Measurements from ENCODE around the gene CORO1C.
A peak's percentile ranks its signal among the peaks of the same experiment; 100 is the strongest.
"Not testable (repeated sequence)": the region's sequence is repeated elsewhere in the genome, so short reads cannot be mapped to it uniquely, and the experiment has no call there.

The CORO1C gene

DNA sequence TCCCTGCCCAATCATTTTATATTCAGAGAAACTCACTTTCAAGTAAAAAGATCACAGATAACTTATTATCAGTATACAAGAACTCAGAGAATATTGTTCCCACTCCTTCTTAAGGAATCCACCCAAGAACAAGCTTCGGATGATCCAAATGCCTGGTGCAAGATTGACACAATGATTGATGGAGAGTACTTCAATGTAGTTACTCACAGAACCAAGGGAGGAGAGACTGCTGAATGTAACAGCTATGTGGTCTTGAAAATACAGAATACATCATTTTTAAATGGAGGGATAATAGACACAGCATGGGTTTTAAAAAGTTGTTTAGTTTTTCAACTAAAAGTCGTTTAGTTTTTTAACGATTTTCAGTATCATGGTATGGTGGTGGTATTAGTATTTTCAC is 59.3 kb downstream of the CORO1C start:
- DNase-seq (ENCODE audit: low read depth), result no peak

DNA sequence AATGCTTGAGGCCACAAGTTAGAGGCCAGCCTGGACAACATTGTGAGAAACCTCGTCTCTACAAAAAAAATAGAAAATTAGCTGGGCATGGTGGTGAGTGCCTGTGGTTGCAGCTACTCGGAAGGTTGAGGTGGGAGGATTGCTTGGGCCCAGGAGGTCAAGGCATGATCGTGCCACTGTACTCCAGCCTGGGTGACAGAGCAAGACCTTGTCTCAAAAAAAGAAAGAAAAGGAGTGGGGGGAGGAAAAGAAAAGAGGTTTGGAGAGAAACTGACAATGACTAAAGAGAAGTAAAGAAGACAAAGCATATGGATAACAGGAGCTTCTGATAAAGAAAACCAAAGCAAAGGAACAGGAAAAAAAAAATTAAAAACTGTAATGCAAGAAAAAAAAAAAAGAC is 60.2 kb downstream of the CORO1C start:
- no peak for DNase-seq (ENCODE audit: low read depth)

DNA sequence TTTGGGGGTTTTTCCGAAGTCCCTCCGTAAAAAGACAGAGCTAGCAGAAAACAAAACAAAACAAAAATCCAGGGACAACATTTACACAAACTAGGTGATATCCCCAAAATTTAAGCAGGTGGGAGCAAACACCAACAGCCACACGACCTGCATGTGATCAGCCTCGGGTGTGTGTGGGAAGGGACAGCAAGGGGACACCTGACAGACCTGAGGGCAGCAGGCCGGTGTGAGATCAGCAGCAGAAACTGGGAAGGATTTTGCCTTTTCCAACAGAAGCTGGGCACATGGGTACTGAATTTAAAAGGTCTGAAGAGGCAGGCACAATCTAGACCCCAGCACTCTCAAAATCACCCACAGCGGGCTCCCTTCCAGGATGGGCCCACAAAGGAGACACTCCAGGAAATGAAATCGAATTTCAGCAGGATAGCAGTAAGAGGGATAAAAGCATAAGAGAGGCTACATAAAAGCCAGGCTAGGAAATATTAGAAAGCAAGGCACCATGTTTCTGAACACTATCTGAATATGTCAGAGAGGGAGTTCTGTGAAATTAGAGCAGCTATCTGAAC is 61.2 kb downstream of the CORO1C start:
- no peak for DNase-seq (ENCODE audit: low read depth)

DNA sequence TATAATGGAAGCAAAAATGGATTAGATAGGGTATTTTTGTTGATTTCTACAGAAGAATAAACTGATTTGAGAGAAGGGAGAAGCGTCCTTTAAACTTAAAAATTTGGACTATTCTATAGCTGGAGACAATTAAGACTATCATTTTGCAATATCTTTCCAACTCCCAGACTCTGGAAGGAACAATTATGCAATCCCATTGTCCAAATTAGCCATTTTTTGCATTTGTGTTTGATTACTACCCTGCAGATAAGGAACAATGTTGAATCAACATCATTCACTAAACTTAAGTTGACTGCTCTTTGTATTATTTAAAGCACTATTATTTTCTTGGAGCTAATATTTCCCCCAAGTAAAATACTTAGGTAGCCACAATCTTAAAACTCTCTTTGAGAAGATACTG is 62.8 kb downstream of the CORO1C start:
- DNase-seq (ENCODE audit: low read depth), result no peak

DNA sequence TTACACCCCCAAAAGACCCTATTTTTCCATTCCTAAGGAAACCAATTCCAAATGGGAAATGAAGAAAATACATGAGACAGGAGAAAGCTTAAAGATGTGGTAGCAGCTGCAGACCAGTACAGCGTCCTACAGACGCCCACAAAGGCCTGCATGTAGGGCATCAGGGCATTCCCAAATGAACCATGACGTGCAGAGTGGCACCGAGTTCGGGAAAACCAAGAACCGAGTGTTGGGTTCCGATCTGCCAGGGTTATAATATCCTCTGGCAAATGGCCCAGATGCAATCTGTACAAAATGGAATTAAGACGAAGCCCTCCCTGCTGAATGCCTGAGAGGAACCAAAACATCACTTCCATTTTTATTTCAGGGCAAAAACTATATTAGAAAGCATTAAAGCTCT is 63.3 kb downstream of the CORO1C start:
- no peak for DNase-seq (ENCODE audit: low read depth)

DNA sequence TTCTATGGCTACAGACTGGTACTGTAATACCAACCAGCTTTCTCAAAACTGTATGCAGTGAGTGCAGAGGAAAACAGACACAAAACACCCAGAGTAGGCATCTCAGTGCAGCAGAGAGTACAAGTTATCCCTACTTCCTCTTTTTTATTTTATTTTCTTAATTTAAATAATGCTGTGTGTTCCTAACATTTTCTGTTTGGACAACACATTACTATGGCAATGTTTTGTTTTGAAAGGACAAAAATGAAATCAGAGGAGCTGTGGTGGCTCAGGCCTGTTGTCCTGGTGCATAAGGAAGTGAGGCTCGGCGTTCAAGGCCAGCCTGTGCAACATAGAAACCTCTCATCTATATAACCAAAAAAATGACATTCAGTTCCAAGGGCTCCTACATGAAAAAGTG is 64.0 kb downstream of the CORO1C start:
- DNase-seq (ENCODE audit: low read depth), result no peak

DNA sequence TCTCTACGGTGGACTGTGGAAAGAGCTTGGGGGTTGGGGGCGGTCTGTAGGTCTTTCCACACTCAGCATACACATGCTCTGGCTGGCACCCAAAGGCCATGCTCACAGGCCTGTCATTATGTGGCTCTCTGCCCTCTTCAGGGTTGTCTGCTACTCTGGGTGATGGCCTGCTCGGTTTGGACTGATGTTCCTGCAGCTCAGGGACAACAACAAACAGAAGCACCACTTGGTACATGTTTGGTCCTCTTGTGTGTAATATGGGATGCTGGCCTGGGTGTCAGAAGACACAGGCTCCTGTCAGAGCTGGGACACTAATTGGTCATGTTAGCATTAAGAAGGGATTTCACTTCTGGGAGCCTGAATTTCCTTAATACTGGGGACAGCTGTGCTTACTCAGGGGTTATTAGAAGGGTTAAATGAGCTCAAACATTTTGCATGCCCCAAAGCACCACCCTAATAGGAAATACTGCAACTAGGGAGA is 64.9 kb downstream of the CORO1C start:
- no peak for DNase-seq (ENCODE audit: low read depth)

DNA sequence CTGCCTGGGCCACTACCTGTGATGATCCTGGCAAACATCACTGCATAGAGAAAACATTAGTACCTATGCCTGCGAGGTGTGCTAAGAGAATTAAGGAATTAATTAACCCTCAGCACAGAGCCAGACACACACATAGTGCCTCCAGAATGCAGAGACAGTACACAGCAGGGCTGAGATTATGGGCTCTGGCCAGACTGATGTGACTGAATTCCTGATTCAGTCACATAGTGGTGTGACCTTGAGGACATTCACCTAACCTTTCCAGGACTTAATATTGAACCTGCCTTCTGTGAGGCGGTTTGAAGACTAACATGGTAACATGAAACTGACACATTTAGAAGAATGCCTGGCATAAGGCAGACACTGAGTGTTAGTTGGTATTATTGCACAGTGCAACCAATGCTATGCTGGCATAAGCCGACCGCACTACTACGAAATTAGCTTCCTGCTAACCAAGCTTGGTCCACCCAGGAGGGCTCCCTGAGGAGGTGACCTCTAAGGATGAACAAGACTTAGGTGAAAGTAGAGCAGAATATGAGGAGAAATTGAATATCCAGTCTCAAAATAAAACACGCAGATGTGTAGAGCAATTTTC is 65.6 kb downstream of the CORO1C start:
- DNase-seq (ENCODE audit: low read depth), result no peak

DNA sequence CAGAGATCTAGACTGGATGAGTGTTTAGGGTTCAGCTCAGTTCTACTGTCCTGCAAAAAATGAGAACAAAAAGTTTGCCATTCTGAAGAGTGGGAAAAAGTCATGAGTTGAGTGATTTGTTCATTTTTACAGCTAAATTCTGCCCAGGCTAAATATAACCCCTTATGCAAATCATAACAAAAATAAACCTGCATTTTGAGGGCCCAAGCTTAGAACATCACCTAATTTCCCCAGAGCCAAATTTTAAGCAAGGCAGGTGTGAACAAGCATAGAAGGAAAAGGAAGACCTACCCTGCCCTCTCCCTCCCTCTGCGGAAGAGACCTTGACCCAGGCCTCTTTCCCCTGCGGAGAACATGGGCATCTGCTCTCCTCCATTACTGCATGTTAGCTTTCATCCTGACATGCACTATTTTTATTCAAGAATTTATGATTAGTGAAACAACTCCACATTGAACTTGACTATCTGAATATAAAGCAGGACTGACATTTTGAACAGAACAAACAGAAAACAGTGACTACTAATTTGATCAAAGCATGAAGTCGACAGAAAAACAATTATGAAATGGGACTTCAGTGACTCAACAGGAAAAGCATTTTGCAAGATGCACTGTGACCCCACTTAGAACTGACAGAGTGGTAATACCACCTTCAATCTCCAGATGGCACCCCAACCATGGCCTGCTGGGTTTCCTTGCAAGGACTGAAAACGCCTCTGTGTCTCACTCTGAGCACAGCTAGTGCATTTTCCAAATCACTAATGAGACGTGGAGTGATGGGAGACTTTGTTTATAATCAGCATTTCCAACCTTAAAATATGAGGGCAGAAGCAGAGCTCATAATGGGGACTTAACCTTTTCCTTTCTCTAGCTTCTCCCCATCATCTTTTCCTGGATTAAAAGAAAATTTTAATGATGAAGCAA is 66.7 kb downstream of the CORO1C start:
- peak; percentile 69 for DNase-seq (ENCODE audit: low read depth)

DNA sequence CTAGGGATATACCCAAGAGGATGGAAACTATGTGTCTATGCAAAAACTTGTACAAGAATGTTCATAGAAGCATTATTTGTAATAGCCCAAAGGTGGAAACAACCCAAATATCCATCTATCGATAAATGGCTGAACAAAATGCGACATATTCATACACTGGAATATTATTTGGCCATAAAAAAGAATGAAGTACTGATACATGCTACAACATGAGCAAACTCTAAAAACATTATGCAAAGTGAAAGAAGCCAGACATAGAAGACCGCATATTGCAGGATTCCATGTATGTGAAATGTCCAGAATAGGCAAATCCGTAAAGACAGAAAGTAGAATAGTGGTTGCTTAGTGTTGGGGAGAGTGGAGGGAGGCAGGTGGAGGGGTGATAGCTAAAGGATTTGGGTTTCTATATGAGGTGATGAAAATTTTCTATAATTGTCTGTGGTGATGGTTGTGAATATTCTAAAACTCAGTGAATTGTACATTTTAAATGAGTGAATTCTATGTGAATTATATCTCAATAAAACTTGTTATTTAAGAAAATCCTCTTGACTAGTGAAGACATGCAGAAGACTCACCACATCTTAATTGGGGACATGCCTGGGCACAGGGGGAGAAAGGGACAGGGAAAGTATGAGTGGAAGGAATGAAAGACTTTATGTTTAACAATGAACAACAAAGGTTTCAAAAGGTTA is 67.8 kb downstream of the CORO1C start:
- DNase-seq (ENCODE audit: low read depth), result no peak

DNA sequence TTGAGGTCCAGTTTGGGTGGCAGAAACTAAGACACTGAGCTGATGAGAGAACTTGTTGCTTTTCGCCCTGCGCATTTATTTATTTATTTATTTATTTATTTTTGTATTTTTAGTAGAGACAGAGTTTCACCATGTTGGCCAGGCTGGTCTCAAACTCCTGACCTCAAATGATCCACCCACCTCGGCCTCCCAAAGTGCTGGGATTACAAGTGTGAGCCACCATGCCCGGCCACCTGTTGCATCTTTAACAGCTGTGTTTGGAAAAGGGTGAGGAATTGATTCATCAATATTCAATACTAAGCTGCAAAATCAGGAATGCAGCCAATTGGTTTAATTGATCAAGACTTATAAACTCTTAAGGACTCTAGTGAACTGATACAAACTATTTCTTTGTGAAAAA is 73.2 kb downstream of the CORO1C start:
- not testable (repeated sequence) for DNase-seq (ENCODE audit: low read depth)

DNA sequence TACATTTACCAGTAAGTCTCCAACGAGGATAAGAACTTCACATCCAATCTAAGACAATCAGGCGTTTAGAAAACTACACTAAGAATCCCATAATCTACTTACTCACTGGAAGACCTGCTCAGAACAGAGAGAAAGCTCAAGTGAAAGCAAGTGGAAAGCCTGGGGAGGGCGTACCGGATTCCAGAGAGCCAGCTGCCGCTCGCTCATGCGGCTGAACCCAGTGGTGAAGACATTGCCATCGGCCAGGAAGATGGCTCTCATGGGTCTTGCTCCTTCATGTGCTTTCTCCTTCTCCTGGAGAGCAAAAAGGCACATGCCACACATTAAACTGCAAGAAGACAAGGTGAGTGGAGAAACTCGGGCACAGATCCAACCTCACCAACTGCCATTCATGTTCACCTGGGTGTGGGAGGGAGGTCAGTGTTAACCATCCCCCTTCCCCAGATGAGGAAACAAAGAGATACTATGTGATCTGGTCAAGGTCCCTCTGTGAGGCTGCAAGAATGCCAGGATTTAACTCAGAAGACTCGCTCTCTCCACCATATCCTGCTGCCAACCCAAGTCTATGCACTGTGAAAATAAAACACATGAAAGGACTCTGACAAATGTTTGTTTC is 74.1 kb downstream of the CORO1C start:
- DNase-seq (ENCODE audit: low read depth), result no peak

DNA sequence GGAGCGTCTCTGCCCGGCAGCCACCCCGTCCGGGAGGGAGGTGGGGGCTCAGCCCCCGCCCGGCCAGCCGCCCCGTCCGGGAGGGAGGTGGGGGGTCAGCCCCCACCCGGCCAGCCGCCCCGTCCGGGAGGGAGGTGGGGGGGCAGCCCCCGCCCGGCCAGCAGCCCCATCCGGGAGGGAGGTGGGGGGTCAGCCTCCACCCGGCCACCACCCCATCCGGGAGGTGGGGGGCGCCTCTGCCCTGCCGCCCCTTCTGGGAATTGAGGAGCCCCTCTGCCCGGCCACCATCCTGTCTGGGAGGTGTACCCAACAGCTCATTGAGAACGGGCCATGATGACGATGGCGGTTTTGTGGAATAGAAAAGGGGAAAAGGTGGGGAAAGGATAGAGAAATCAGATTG is 75.1 kb downstream of the CORO1C start:
- not testable (repeated sequence) for DNase-seq (ENCODE audit: low read depth)

DNA sequence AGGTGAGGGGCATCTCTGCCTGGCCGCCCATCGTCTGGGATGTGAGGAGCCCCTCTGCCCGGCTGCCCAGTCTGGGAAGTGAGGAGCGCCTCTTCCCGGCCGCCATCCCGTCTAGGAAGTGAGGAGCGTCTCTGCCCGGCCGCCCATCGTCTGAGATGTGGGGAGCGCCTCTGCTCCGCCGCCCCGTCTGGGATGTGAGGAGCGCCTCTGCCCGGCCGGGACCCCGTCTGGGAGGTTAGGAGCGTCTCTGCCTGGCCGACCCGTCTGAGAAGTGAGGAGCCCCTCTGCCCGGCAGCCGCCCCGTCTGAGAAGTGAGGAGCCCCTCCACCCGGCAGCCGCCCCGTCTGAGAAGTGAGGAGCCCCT is 75.5 kb downstream of the CORO1C start:
- DNase-seq (ENCODE audit: low read depth), result not testable (repeated sequence)

DNA sequence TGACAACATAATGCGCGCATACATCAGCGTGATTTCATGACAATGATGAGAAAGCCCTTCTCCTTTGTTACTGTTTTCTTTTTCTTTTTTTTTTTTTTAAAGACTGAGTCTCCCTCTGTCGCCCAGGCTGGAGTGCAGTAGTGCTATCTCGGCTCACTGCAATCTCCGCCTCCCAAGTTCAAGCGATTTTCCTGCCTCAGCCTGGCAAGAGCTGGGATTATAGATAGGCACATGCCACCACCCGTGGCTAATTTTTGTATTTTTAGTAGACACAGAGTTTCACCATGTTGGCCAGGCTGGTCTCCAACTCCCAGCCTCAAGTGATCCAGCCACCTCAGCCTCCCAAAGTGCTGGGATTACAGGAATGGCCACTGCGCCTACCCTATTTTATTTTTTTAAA is 76.7 kb downstream of the CORO1C start:
- not testable (repeated sequence) for DNase-seq (ENCODE audit: low read depth)

DNA sequence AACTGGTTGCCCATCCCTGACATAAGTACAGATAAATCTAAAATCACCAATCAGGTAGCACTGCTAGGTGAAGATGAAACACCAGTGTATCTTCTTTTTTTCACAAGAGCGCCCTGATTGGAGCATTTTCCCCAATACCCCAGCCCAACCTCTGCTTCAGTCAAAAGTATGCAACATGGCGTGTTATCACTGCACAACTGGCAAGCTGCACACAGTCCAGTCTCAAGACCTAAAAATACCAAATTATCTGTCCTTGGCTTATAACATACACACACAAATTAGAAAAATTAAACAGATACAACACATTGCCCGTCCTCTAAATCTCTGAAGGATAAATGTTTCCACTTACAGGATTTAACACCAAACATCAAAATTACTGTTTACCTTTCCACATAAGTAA is 77.4 kb downstream of the CORO1C start:
- DNase-seq (ENCODE audit: low read depth), result no peak

DNA sequence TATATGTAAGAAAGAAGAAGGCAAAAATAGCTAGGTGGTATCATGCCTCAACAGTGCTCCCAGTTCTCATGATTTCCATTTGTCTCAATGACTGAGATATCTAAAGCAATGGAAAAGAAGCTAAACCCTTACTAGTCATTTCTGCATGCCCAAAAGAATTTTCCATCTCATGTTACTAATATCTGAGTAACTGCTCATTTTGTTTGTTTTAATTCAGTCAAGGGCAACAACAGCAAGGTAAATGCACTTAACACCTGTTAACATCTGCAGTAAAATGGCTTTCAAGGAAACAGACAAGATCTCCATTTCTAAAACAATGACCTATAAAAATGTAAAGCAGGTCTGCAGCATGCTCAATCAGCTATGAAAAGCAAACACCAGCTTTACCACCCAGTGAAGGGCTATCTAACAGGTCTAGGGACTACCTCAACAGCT is 78.2 kb downstream of the CORO1C start:
- no peak for DNase-seq (ENCODE audit: low read depth)

DNA sequence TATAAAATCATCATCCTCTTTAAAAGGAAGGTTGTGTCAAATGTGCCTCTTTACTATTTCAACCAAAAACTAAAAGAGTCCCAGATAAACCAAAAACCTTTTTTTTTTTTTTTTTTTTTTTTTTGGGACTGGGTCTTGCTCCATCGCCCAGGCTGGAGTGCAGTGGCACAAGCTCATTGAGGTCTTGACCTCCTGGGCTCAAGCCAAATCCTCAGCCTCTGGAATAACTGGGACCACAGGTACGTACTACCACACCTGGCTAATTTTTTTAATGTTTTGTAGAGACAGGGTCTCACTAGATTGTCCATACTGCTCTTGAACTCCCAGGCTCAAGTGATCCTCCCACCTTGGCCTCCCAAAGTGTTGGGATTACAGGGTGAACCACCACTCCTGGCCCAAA is 81.2 kb downstream of the CORO1C start:
- DNase-seq (ENCODE audit: low read depth), result no peak

DNA sequence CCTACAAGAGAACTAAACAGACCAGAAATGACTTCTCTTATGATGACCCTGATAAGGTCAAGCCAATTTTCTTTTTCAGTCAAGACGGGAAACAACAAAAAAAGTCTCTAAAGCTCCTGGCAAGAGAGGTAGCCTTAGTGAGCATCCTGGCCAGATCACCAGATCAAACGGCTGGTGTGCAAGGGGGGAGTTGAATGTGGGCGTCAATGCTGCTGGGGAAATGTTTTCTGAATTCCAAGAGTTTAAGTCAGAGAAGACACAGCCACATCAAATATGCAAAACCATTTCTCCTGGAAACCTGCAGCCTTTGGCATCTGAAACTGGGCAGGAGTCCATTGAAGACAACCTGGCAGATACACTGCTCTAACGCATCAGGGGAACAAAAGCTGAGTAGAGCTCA is 81.6 kb downstream of the CORO1C start:
- DNase-seq (ENCODE audit: low read depth), result no peak

DNA sequence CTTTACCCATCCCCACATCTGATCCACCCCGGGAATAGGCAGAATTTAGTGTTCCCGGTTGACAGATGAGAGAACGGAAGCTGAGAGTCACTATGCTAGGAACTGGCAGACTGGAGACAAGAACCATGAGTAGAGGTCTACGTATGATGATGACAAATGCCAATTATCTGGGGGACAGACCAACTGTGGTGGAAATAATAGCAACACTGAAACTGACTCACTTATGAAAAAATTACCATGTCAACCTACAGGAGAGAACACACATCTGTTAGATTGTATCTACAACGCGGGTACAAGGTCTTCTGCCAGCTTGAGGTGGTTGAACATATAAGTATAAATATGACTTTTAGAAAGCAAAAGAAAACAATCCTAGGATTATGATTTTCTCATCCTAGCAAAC is 82.2 kb downstream of the CORO1C start:
- no peak for DNase-seq (ENCODE audit: low read depth)

DNA sequence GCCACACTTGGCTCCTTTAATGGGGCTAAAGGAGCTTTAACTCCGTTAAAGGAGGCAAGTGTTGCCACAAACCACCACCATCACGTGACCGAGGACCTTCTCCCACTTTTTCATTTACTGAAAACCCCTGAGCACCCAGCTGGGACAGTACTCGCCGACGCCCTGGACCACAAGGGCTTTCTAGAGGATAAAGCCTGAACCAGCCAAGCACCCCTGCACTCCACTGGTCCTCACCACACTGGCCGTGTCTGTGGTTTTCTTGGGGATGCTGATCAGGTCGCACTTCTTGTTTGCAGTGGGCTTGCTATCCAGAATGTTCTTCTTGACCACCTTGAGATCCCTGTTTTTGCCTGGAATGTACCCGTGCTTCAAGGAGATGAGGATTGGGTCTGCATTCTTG is 82.9 kb downstream of the CORO1C start:
- no peak for DNase-seq (ENCODE audit: low read depth)

DNA sequence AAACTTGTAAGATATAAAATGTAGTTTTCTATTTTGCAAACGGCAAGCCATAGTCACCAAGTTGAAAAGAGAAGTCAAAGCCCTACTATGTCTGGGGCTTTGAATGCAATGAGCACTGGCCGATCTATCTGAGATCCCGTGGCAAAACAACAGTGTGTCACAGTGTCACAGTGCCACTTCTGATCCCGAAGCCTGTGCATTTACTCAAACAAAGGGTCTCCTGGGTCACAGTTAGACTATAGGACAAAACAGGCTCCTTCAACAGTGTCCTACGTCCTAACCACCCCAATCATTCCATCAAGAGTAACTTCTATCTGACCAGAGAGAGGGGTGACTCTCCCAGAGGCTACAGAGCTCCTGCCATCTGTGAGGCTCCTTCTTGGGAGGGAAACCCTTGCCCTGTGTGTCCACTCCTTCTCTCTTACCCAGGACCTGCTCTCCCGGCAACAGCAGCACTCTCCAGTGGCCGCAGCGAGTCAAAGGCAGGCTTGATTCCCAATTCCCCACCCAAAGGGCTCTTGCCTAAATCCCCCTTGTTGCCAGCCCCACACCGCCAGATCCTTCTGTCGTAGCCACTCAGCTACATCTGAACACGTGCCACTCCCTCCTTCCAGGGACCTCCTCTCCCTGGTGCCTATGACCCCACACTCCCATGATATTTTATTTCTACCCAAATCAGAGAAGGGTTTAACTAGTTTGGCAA is 83.6 kb downstream of the CORO1C start:
- no peak for DNase-seq (ENCODE audit: low read depth)

Measured in stimulated activated CD8-positive, alpha-beta memory T cell treated with anti-CD3 and anti-CD28 coated beads, Interleukin-4, amount 100 ng/mL, for 24 hours (primary cell).